Measurements from ENCODE around the gene PRAMEF13. TPM values are rescaled to one million over a fixed set of nuclear protein-coding genes. Genes with fewer than 3 reads are reported as not detected.
"Not testable (repeated sequence)": the region's sequence is repeated elsewhere in the genome, so short reads cannot be mapped to it uniquely, and the experiment has no call there.

PRAMEF13 gene
- total and polyA plus RNA-seq, 2 of the 8 experiments (the other 6 are each of a cell fraction or from before 2014, with no cell fraction given), result not detected

- FAIRE-seq; CTCF ChIA-PET (ENCODE audit: partially characterized antibody); H3K4me1 ChIP-seq (replicated peaks in 1 of 4; ENCODE audit: control insufficient read depth in 3 of 4, insufficient read depth in 4 of 4, low read length in 3 of 4); H4K8ac ChIP-seq (ENCODE audit: extremely low read depth, insufficient read depth, low read length); H3K4me2 ChIP-seq (ENCODE audit: insufficient read depth in 1 of 2, low read depth in 2 of 2, low read length in 2 of 2); H3K14ac ChIP-seq (ENCODE audit: insufficient read length); H2BK20ac ChIP-seq (ENCODE audit: low read length); H3K56ac ChIP-seq (replicated peaks; ENCODE audit: insufficient read length, low read depth, low read length); H2AK5ac ChIP-seq (ENCODE audit: low read depth, low read length); H3K79me2 ChIP-seq (ENCODE audit: control insufficient read depth in 1 of 2, insufficient read depth in 2 of 2, low read length in 2 of 2); H4K20me1 ChIP-seq (replicated peaks in 1 of 2; ENCODE audit: control insufficient read depth in 1 of 2, insufficient read depth in 2 of 2, low read length in 2 of 2); H3K79me1 ChIP-seq (ENCODE audit: low read depth, low read length); H4K91ac ChIP-seq (replicated peaks; ENCODE audit: insufficient read length, low read length); DNase-seq (ENCODE audit: low read depth in 1 of 2, low spot score in 2 of 2); POLR2A ChIA-PET (ENCODE audit: partially characterized antibody); H3K27ac ChIP-seq (ENCODE audit: low read depth, low read length); H2BK12ac ChIP-seq (ENCODE audit: low read depth, low read length); H2AFZ ChIP-seq (ENCODE audit: low read length); H3K23me2 ChIP-seq (ENCODE audit: low read depth, low read length); H2BK5ac ChIP-seq (ENCODE audit: low read depth, low read length); H3K9ac ChIP-seq (replicated peaks in 1 of 4; ENCODE audit: extremely low read depth in 1 of 4, low read depth in 3 of 4, low read length in 3 of 4); H2BK120ac ChIP-seq (replicated peaks; ENCODE audit: low read depth, low read length); H3K4ac ChIP-seq (replicated peaks; ENCODE audit: insufficient read length, low read depth, low read length); H3K36me3 ChIP-seq (ENCODE audit: control insufficient read depth in 2 of 4, insufficient read depth in 4 of 4, low read length in 3 of 4); H2BK15ac ChIP-seq (ENCODE audit: low read length); H4K5ac ChIP-seq (ENCODE audit: insufficient read length, low read depth, low read length); H3K23ac ChIP-seq (ENCODE audit: insufficient read length); H3K18ac ChIP-seq (ENCODE audit: extremely low read depth, low read length); H3K27me3 ChIP-seq (replicated peaks in 1 of 4; ENCODE audit: control insufficient read depth in 3 of 4, extremely low read depth in 1 of 4, insufficient read depth in 3 of 4, low read length in 3 of 4); H3K4me3 ChIP-seq (ENCODE audit: extremely low read depth in 1 of 4, insufficient read depth in 2 of 4, low read depth in 3 of 4, low read length in 4 of 4): not testable (repeated sequence)
- WGBS, 2 experiments (ENCODE audit: extremely low coverage in 1 of 2, insufficient coverage in 1 of 2, insufficient read length in 1 of 2, insufficient replicate concordance in 2 of 2, low coverage in 1 of 2, low lambda C conversion rate in 2 of 2, missing lambda C conversion rate in 1 of 2), result 78% methylated on average over 9 of the region's 9 CpGs; no CpG with 5 or more reads in 1 of the 2 experiments
- H3K9me3 ChIP-seq (ENCODE audit: insufficient read depth in 2 of 2, low read depth in 1 of 2, low read length in 1 of 2), result peaks cover 58 to 65% of the 10 kb centered on the region in 2 experiments
These were observed 42.5 kb upstream of the PRAMEF13 start for GRCh38 chr1:13243536-13244263.

GRCh38 chr1:13239633-13240032, 38.4 kb upstream of the PRAMEF13 start:
- H3K23ac ChIP-seq (ENCODE audit: insufficient read length); H3K79me2 ChIP-seq (ENCODE audit: control insufficient read depth in 1 of 2, insufficient read depth in 2 of 2, low read length in 2 of 2); H2AK5ac ChIP-seq (ENCODE audit: low read depth, low read length); H3K56ac ChIP-seq (replicated peaks; ENCODE audit: insufficient read length, low read depth, low read length); H3K36me3 ChIP-seq (ENCODE audit: control insufficient read depth in 2 of 4, insufficient read depth in 4 of 4, low read length in 3 of 4); H3K18ac ChIP-seq (ENCODE audit: extremely low read depth, low read length); H2BK5ac ChIP-seq (ENCODE audit: low read depth, low read length); H3K4me3 ChIP-seq (ENCODE audit: extremely low read depth in 1 of 4, insufficient read depth in 2 of 4, low read depth in 3 of 4, low read length in 4 of 4); H2BK120ac ChIP-seq (replicated peaks; ENCODE audit: low read depth, low read length); H3K79me1 ChIP-seq (ENCODE audit: low read depth, low read length); H4K91ac ChIP-seq (replicated peaks; ENCODE audit: insufficient read length, low read length); H3K4me1 ChIP-seq (replicated peaks in 1 of 4; ENCODE audit: control insufficient read depth in 3 of 4, insufficient read depth in 4 of 4, low read length in 3 of 4); H4K20me1 ChIP-seq (replicated peaks in 1 of 2; ENCODE audit: control insufficient read depth in 1 of 2, insufficient read depth in 2 of 2, low read length in 2 of 2); H2BK12ac ChIP-seq (ENCODE audit: low read depth, low read length); H4K5ac ChIP-seq (ENCODE audit: insufficient read length, low read depth, low read length); H3K14ac ChIP-seq (ENCODE audit: insufficient read length); H2BK20ac ChIP-seq (ENCODE audit: low read length); DNase-seq (ENCODE audit: low read depth in 1 of 2, low spot score in 2 of 2); H3K4ac ChIP-seq (replicated peaks; ENCODE audit: insufficient read length, low read depth, low read length); H3K27me3 ChIP-seq (replicated peaks in 1 of 4; ENCODE audit: control insufficient read depth in 3 of 4, extremely low read depth in 1 of 4, insufficient read depth in 3 of 4, low read length in 3 of 4); CTCF ChIA-PET (ENCODE audit: partially characterized antibody); H3K9ac ChIP-seq (replicated peaks in 1 of 4; ENCODE audit: extremely low read depth in 1 of 4, low read depth in 3 of 4, low read length in 3 of 4); H2AFZ ChIP-seq (ENCODE audit: low read length); FAIRE-seq; H3K4me2 ChIP-seq (ENCODE audit: insufficient read depth in 1 of 2, low read depth in 2 of 2, low read length in 2 of 2); H4K8ac ChIP-seq (ENCODE audit: extremely low read depth, insufficient read depth, low read length); H3K27ac ChIP-seq (ENCODE audit: low read depth, low read length); H3K23me2 ChIP-seq (ENCODE audit: low read depth, low read length); H2BK15ac ChIP-seq (ENCODE audit: low read length); POLR2A ChIA-PET (ENCODE audit: partially characterized antibody): not testable (repeated sequence)
- peaks cover 45 to 70% of the 10 kb centered on the region in 2 experiments for H3K9me3 ChIP-seq (ENCODE audit: insufficient read depth in 2 of 2, low read depth in 1 of 2, low read length in 1 of 2)
- 78% methylated on average over 3 of the region's 4 CpGs; no CpG with 5 or more reads in 1 of the 2 experiments for WGBS, 2 experiments (ENCODE audit: extremely low coverage in 1 of 2, insufficient coverage in 1 of 2, insufficient read length in 1 of 2, insufficient replicate concordance in 2 of 2, low coverage in 1 of 2, low lambda C conversion rate in 2 of 2, missing lambda C conversion rate in 1 of 2)

Measured in H1 (cell line).